ENCODE measurements around the gene BAG1. TPM values are rescaled to one million over a fixed set of nuclear protein-coding genes. Genes with fewer than 3 reads are reported as not detected.

BAG1 gene
- total RNA-seq, 2 donors from 2014 or later: 162 to 166 TPM

DNA sequence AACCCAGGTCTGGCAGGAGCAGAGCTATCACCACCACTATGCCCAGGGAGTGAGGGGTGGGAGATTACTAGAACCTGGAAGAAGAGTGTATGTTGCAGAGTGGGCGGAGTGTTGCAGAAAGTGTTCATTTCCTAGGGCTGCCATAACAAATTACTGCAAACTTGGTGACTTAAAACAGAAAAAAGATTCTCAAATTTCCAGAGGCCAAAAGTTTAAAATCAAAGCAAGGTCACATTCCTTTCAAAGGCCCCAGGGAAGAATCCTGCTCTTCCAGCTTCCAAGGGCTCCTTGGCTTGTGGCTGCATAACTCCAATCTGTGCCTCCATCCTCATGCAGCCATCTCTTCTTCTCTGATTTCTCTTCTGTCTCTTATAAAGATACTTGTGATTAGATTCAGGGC, 55.1 kb downstream of the BAG1 start:
- H3K36me3 ChIP-seq: no peaks in the 10 kb centered on the region
- no peak overlapping the region for H3K4me3 ChIP-seq
- H3K4me1 ChIP-seq: no peaks in the 10 kb centered on the region
- TF ChIP-seq, protein P1, sequence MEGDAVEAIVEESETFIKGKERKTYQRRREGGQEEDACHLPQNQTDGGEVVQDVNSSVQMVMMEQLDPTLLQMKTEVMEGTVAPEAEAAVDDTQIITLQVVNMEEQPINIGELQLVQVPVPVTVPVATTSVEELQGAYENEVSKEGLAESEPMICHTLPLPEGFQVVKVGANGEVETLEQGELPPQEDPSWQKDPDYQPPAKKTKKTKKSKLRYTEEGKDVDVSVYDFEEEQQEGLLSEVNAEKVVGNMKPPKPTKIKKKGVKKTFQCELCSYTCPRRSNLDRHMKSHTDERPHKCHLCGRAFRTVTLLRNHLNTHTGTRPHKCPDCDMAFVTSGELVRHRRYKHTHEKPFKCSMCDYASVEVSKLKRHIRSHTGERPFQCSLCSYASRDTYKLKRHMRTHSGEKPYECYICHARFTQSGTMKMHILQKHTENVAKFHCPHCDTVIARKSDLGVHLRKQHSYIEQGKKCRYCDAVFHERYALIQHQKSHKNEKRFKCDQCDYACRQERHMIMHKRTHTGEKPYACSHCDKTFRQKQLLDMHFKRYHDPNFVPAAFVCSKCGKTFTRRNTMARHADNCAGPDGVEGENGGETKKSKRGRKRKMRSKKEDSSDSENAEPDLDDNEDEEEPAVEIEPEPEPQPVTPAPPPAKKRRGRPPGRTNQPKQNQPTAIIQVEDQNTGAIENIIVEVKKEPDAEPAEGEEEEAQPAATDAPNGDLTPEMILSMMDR (IDR thresholded peaks at IDR 0.05): no peak
- no peak for DNase-seq (ENCODE audit: low spot score)
- no peaks in the 10 kb centered on the region for H3K9me3 ChIP-seq
- no peaks in the 10 kb centered on the region for H3K27me3 ChIP-seq
- no peak overlapping the region for H3K27ac ChIP-seq

DNA sequence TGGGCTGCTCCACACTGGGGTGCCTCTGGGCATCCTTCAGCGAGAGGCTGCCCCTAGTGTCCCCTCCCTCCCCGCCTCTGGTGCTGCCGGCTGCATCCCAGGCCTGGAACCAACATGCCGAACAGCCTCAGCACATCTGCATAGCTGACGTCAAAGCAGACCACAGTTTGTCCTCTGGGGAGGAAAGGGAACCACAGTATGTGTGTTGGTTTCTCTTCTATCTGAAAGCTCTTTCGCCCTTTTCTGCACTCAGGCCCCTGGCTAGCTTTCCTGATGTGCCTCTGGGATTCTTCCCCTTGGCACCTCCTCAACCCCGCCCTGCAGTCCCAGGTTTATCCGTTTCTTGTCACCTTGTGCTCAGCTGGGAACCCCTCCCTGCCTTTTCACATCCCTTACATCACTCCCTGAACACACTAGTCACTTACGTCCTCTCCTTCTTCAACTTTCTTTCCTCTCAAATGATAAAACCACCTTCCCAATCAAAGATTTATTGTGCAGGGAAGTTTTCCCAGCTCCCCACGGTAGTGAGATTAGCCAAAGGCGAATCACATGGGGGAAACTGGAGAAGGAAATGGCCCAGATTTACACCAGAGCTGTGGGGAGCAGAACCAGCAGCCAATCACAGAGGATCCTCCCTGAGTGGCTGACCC, 61.8 kb downstream of the BAG1 start:
- no peak overlapping the region for H3K4me3 ChIP-seq
- DNase-seq (ENCODE audit: low spot score): peak; percentile 73
- peak overlapping the region; percentile 2 to 52 for H3K27ac ChIP-seq
- no peaks in the 10 kb centered on the region for H3K9me3 ChIP-seq
- peaks cover 0 to 16% of the 10 kb centered on the region in 2 donors for H3K4me1 ChIP-seq
- no peaks in the 10 kb centered on the region for H3K36me3 ChIP-seq
- TF ChIP-seq, protein P1 (IDR thresholded peaks at IDR 0.05): no peak
- H3K27me3 ChIP-seq: no peaks in the 10 kb centered on the region

Other genes with a start within 250 kb of the BAG1 start
- gene DNAJA1, start 239.4 kb downstream of the BAG1 start, total RNA-seq: 10 to 100 TPM; 64.4 to 74.9 TPM
- gene SMU1, start 188.0 kb downstream of the BAG1 start, total RNA-seq: 10 to 100 TPM; 11.4 to 12.2 TPM
- gene B4GALT1, start 97.4 kb downstream of the BAG1 start, total RNA-seq: 10 to 100 TPM; 57.6 to 76.1 TPM
- gene SPINK4, start 24.5 kb downstream of the BAG1 start, total RNA-seq: not detected
- gene CHMP5, start 341 bp upstream of the BAG1 start, total RNA-seq: 10 to 100 TPM; 44.0 to 51.1 TPM
- 10 to 100 TPM; 23.7 to 29.1 TPM for gene NFX1, start 25.8 kb upstream of the BAG1 start, total RNA-seq
- gene AQP7, start 137.9 kb upstream of the BAG1 start, total RNA-seq: 10 to 100 TPM; 58.4 to 74.9 TPM
- 100 to 1,000 TPM in 1 of 2 donors, 10 to 100 TPM in 1; 14.3 to 116 TPM for gene AQP3, start 182.9 kb upstream of the BAG1 start, total RNA-seq
- gene NOL6, start 209.2 kb upstream of the BAG1 start, total RNA-seq: 10 to 100 TPM; 12.5 to 16.1 TPM

Measured in right atrium auricular region (tissue), 2 donors.